HCT116 (cell line): Measurements from ENCODE around the gene HMCN1.

Experiments
- ELF1 ChIP-seq: IDR thresholded peaks from 2 replicates; pipeline ENCODE4 v1.6.1; 2012; ENCODE audit warnings: low read depth, borderline replicate concordance
- EZH2 ChIP-seq: fragments of 200-600 bp; sonication (generic); IDR thresholded peaks from 2 replicates; pipeline ENCODE4 v1.6.1; 2017; ENCODE audit warnings: antibody characterized with exemption, mixed run types
- EZH2phosphoT487 ChIP-seq: fragments of 200-600 bp; IDR thresholded peaks from 2 replicates; pipeline ENCODE4 v1.6.1; 2018; ENCODE audit warnings: antibody characterized with exemption, borderline replicate concordance
- FOSL1 ChIP-seq: IDR thresholded peaks from 2 replicates; pipeline ENCODE4 v1.6.1; 2012; ENCODE audit warnings: low read depth
- POLR2A ChIP-seq: IDR thresholded peaks from 2 replicates; pipeline ENCODE4 v1.7.0; 2011; ENCODE audit warnings: borderline replicate concordance; ENCODE audit not compliant: insufficient read depth, insufficient read length; ENCODE audit errors: extremely low read depth
- RAD21 ChIP-seq: IDR thresholded peaks from 2 replicates; pipeline ENCODE4 v1.6.1; 2012; ENCODE audit warnings: low read depth, mild to moderate bottlenecking
- SIN3A ChIP-seq: IDR thresholded peaks from 2 replicates; pipeline ENCODE4 v1.6.1; 2012; ENCODE audit warnings: low read depth
- SRF ChIP-seq: IDR thresholded peaks from 2 replicates; pipeline ENCODE4 v1.6.1; 2012; ENCODE audit warnings: low read depth
- TCF7L2 ChIP-seq: IDR thresholded peaks from 2 replicates; pipeline ENCODE4 v1.7.0; 2011; ENCODE audit warnings: borderline replicate concordance, inconsistent platforms; ENCODE audit not compliant: insufficient read depth, insufficient read length; ENCODE audit errors: extremely low read depth
- YY1 ChIP-seq: IDR thresholded peaks from 2 replicates; pipeline ENCODE4 v1.6.1; 2011; ENCODE audit warnings: low read length, low read depth, moderate library complexity, mild to moderate bottlenecking; ENCODE audit not compliant: insufficient replicate concordance; ENCODE audit errors: extremely low read depth
- ZNF274 ChIP-seq: fragments of 200-500 bp; sonication (Bioruptor generic); IDR thresholded peaks from 2 replicates; pipeline ENCODE4 v1.6.1; 2014; ENCODE audit warnings: mild to moderate bottlenecking, low read depth, low read length, inconsistent platforms
- TF ChIP-seq, protein P1 (sequence below), 3 experiments: fragments of 200-600 bp in 1 of 3; sonication (generic) in 1 of 3; IDR thresholded peaks in 2 of 3; conservative IDR thresholded peaks in 1 of 3; 2 replicates each; pipeline ENCODE4 v1.5.1; 2012 to 2017; ENCODE audit warnings: low read depth in 2 of 3, low read length in 2 of 3, antibody characterized with exemption in 1 of 3, borderline replicate concordance in 1 of 3, control low read depth in 1 of 3, mild to moderate bottlenecking in 1 of 3, mixed read lengths in 1 of 3, mixed run types in 1 of 3, moderate library complexity in 1 of 3; ENCODE audit not compliant: insufficient read depth in 1 of 3
- TF ChIP-seq, protein P2 (sequence below): IDR thresholded peaks from 2 replicates; pipeline ENCODE4 v1.6.1; 2012
- TF ChIP-seq, protein P3 (sequence below): IDR thresholded peaks from 2 replicates; pipeline ENCODE4 v1.6.1; 2012; ENCODE audit warnings: low read depth

DNA sequence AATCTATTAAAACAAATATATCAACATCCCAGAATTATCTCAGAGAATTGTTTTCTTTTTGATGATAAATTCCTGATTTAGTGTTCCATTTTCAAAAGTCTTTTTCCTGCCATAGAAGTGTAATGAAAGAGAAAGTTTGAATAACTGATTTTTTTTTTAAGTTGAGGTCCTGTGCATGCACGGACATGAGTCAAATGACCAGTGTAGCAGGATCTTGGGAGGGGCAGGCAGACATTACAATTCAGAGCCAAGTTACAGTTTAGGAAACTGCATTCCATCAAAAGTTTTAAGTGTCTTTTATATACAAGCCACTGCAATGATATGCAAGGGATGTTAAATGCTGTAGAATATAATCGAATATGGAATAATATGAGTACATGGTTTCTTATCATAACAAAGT lies 227.5 kb downstream of the HMCN1 start:
- no peak for TF ChIP-seq SRF
- TF ChIP-seq, protein P1, sequence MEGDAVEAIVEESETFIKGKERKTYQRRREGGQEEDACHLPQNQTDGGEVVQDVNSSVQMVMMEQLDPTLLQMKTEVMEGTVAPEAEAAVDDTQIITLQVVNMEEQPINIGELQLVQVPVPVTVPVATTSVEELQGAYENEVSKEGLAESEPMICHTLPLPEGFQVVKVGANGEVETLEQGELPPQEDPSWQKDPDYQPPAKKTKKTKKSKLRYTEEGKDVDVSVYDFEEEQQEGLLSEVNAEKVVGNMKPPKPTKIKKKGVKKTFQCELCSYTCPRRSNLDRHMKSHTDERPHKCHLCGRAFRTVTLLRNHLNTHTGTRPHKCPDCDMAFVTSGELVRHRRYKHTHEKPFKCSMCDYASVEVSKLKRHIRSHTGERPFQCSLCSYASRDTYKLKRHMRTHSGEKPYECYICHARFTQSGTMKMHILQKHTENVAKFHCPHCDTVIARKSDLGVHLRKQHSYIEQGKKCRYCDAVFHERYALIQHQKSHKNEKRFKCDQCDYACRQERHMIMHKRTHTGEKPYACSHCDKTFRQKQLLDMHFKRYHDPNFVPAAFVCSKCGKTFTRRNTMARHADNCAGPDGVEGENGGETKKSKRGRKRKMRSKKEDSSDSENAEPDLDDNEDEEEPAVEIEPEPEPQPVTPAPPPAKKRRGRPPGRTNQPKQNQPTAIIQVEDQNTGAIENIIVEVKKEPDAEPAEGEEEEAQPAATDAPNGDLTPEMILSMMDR (IDR thresholded peaks at IDR 0.05 in 2 of 3, conservative IDR thresholded peaks at IDR 0.05 in 1 of 3; ENCODE audit: borderline replicate concordance in 1 of 3, insufficient read depth in 1 of 3, low read depth in 2 of 3, low read length in 2 of 3) = no peak
- TF ChIP-seq EZH2 = no peak
- no peak for TF ChIP-seq RAD21
- no peak for TF ChIP-seq TCF7L2
- no peak for TF ChIP-seq FOSL1
- TF ChIP-seq, protein P2, sequence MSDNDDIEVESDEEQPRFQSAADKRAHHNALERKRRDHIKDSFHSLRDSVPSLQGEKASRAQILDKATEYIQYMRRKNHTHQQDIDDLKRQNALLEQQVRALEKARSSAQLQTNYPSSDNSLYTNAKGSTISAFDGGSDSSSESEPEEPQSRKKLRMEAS = no peak
- TF ChIP-seq, protein P3, sequence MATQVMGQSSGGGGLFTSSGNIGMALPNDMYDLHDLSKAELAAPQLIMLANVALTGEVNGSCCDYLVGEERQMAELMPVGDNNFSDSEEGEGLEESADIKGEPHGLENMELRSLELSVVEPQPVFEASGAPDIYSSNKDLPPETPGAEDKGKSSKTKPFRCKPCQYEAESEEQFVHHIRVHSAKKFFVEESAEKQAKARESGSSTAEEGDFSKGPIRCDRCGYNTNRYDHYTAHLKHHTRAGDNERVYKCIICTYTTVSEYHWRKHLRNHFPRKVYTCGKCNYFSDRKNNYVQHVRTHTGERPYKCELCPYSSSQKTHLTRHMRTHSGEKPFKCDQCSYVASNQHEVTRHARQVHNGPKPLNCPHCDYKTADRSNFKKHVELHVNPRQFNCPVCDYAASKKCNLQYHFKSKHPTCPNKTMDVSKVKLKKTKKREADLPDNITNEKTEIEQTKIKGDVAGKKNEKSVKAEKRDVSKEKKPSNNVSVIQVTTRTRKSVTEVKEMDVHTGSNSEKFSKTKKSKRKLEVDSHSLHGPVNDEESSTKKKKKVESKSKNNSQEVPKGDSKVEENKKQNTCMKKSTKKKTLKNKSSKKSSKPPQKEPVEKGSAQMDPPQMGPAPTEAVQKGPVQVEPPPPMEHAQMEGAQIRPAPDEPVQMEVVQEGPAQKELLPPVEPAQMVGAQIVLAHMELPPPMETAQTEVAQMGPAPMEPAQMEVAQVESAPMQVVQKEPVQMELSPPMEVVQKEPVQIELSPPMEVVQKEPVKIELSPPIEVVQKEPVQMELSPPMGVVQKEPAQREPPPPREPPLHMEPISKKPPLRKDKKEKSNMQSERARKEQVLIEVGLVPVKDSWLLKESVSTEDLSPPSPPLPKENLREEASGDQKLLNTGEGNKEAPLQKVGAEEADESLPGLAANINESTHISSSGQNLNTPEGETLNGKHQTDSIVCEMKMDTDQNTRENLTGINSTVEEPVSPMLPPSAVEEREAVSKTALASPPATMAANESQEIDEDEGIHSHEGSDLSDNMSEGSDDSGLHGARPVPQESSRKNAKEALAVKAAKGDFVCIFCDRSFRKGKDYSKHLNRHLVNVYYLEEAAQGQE = no peak
- no peak for TF ChIP-seq EZH2phosphoT487
- no peak for TF ChIP-seq POLR2A
- no peak for TF ChIP-seq ELF1
- no peak for TF ChIP-seq ZNF274
- TF ChIP-seq SIN3A = no peak
- TF ChIP-seq YY1 = no peak
